ENCODE data around the gene ADAMTS1. TPM values are rescaled to one million over a fixed set of nuclear protein-coding genes. Genes with fewer than 3 reads are reported as not detected.

Gene ADAMTS1
- total RNA-seq, 6 experiments from 2014 or later = 229 to 346 (median 292) TPM

- H3K27ac Mint-ChIP-seq = no peak overlapping the region
- H3K9me3 Mint-ChIP-seq = no peaks in the 10 kb centered on the region
- no peak overlapping the region for H3K4me3 Mint-ChIP-seq
- H3K27me3 Mint-ChIP-seq (ENCODE audit: insufficient read depth) = no peaks in the 10 kb centered on the region; the same call in 1 of the 2 replicates
- peaks cover 47% of the 10 kb centered on the region for H3K4me1 Mint-ChIP-seq (ENCODE audit: low read depth)
- TF ChIP-seq CTCF (IDR thresholded peaks at IDR 0.05) = no peak
- H3K36me3 Mint-ChIP-seq (ENCODE audit: low read depth) = no peaks in the 10 kb centered on the region
- no peak for DNase-seq
Observed at GRCh38 chr21:26809745-26810144, 35.5 kb downstream of the ADAMTS1 start.

- Mint-ChIP-seq H3K9me3 (no peaks in the 10 kb centered on the region), H3K36me3 (ENCODE audit: low read depth) (no peaks in the 10 kb centered on the region), H3K4me1 (ENCODE audit: low read depth) (peaks cover 47% of the 10 kb centered on the region), H3K27me3 (ENCODE audit: insufficient read depth) (no peaks in the 10 kb centered on the region; the same call in 1 of the 2 replicates), H3K27ac (no peak overlapping the region), H3K4me3 (peak overlapping the region; percentile 44)
- TF ChIP-seq CTCF (IDR thresholded peaks at IDR 0.05) = no peak
- peak; percentile 40 for DNase-seq
Observed at GRCh38 chr21:26806801-26807295, 38.4 kb downstream of the ADAMTS1 start.

- Mint-ChIP-seq H3K36me3 (ENCODE audit: low read depth) (peaks cover 3% of the 10 kb centered on the region; the same call in 1 of the 2 replicates), H3K4me3 (no peak overlapping the region), H3K27ac (no peak overlapping the region), H3K9me3 (no peaks in the 10 kb centered on the region), H3K27me3 (ENCODE audit: insufficient read depth) (no peaks in the 10 kb centered on the region; the same call in 1 of the 2 replicates), H3K4me1 (ENCODE audit: low read depth) (peaks cover 50% of the 10 kb centered on the region)
- no peak for DNase-seq
- no peak for TF ChIP-seq CTCF (IDR thresholded peaks at IDR 0.05)
Observed at GRCh38 chr21:26804895-26805609, 40.2 kb downstream of the ADAMTS1 start.

GRCh38 chr21:26801498-26801897, 43.7 kb downstream of the ADAMTS1 start:
- DNase-seq = peak; percentile 45
- Mint-ChIP-seq H3K36me3 (ENCODE audit: low read depth) (peaks cover 18% of the 10 kb centered on the region), H3K27ac (peak overlapping the region; percentile 65), H3K27me3 (ENCODE audit: insufficient read depth) (peaks cover 1% of the 10 kb centered on the region; the same call in 1 of the 2 replicates), H3K9me3 (peaks cover 7% of the 10 kb centered on the region), H3K4me3 (peak overlapping the region; percentile 76), H3K4me1 (ENCODE audit: low read depth) (peaks cover 60% of the 10 kb centered on the region)
- TF ChIP-seq CTCF (IDR thresholded peaks at IDR 0.05) = no peak

DNA sequence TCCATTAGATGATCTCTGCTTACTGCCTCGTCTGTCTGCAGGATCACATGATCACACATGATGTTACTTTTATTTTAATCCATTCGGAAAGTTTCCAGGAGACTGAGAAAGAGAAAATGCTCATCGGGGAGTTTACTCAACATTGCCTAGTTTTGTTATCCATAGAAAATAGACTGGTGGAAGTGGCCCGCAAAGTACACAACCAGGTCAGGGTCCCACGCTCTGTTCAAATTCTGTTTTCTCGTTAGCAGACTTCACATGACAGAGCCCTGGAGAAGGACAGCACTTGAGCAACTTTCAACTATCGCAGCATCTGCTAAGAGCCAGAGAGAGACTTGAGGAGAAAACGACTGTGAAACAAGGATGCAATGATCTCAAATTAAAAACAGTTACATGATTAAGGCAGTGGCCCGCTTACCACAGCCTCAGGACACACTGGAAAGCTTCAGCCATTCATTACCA, 44.2 kb downstream of the ADAMTS1 start:
- Mint-ChIP-seq H3K27me3 (ENCODE audit: insufficient read depth) (peaks cover 1% of the 10 kb centered on the region; the same call in 1 of the 2 replicates), H3K36me3 (ENCODE audit: low read depth) (peaks cover 18% of the 10 kb centered on the region), H3K4me3 (peak overlapping the region; percentile 76), H3K4me1 (ENCODE audit: low read depth) (peaks cover 60% of the 10 kb centered on the region), H3K27ac (peak overlapping the region; percentile 65), H3K9me3 (peaks cover 7% of the 10 kb centered on the region)
- no peak for TF ChIP-seq CTCF (IDR thresholded peaks at IDR 0.05)
- peak; percentile 23 for DNase-seq
